T47D (cell line): ENCODE results near the gene ELAC1.

ENCODE experiments used
- DNase-seq, 2 experiments: peaks; one replicate each; pipeline versions ENCODE4 v3.0.0 to v3.0.0-alpha.2; 2011 to 2012; ENCODE audit warnings: low read depth in 1 of 2, low spot score in 1 of 2
- JUND ChIP-seq: IDR thresholded peaks from 2 replicates; pipeline ENCODE4 v1.6.1; 2012; ENCODE audit warnings: low read depth
- in situ Hi-C: cut with HindIII; loops from 2 replicates; pipeline ENCODE4 v1.10.0; 2016; ENCODE audit warnings: low sequenced_read_pairs, low pct_unique_long_range_greater_than_20kb

The ELAC1 gene

GRCh38 chr18:51032193-51032592 is 64.4 kb downstream of the ELAC1 start:
- DNase-seq, result no peak
- in situ Hi-C loops, result no loop called here
- TF ChIP-seq JUND, result no peak

- in situ Hi-C loops, result no loop called here
- TF ChIP-seq JUND, result no peak
- no peak for DNase-seq
Observed at GRCh38 chr18:51037230-51037629, 69.4 kb downstream of the ELAC1 start.
